K562 (cell line): Measurements from ENCODE around the gene ENKUR. TPM values are rescaled to one million over a fixed set of nuclear protein-coding genes. Genes with fewer than 3 reads are reported as not detected.

Experiments
- CBX1 ChIP-seq: sonication (generic); IDR thresholded peaks from 2 replicates; pipeline ENCODE4 v1.6.1; 2016; ENCODE audit warnings: antibody characterized with exemption, low read depth, mild to moderate bottlenecking
- CREB3L1 ChIP-seq: fragments of 450-650 bp; IDR thresholded peaks from 2 replicates; pipeline ENCODE4 v1.6.1; 2014; ENCODE audit warnings: low read depth, mild to moderate bottlenecking, moderate library complexity, borderline replicate concordance
- E2F1 ChIP-seq: sonication (generic); formaldehyde crosslinking; IDR thresholded peaks from 2 replicates; pipeline ENCODE4 v1.8.1; 2023; ENCODE audit warnings: mild to moderate bottlenecking, missing genetic modification reagents, moderate library complexity
- FOSL1 ChIP-seq: fragments of 200-800 bp; sonication (Bioruptor generic); conservative IDR thresholded peaks from 2 replicates; pipeline ENCODE4 v1.6.1; 2016; ENCODE audit warnings: missing genetic modification characterization, missing compliant biosample characterization
- KDM1A ChIP-seq, 2 experiments: fragments of 450-650 bp; IDR thresholded peaks; 2 replicates each; pipeline ENCODE4 v1.6.1; 2016; ENCODE audit warnings: mild to moderate bottlenecking in 2 of 2
- NRF1 ChIP-seq, 2 experiments: fragments of 450-650 bp; IDR thresholded peaks in 1 of 2; conservative IDR thresholded peaks in 1 of 2; 2 replicates each; pipeline ENCODE4 v1.6.1; 2014; ENCODE audit warnings: mild to moderate bottlenecking in 2 of 2
- PML ChIP-seq: IDR thresholded peaks from 2 replicates; pipeline ENCODE4 v1.6.1; 2012; ENCODE audit warnings: low read length, inconsistent platforms
- POLR2AphosphoS5 ChIP-seq: IDR thresholded peaks from 2 replicates; pipeline ENCODE4 v1.6.1; 2011; ENCODE audit warnings: mild to moderate bottlenecking, low read depth, low read length, moderate library complexity; ENCODE audit not compliant: control insufficient read depth, insufficient read depth
- SMAD4 ChIP-seq: fragments of 250-450 bp; sonication (Bioruptor Pico); conservative IDR thresholded peaks from 2 replicates; pipeline ENCODE4 v1.8.0; 2021; ENCODE audit warnings: inconsistent platforms, mild to moderate bottlenecking, moderate library complexity
- SOX6 ChIP-seq: fragments of 450-650 bp; IDR thresholded peaks from 2 replicates; pipeline ENCODE4 v1.6.1; 2014; ENCODE audit warnings: mild to moderate bottlenecking
- SP1 ChIP-seq: sonication (generic); formaldehyde crosslinking; IDR thresholded peaks from 2 replicates; pipeline ENCODE4 v1.8.1; 2022; ENCODE audit warnings: mild to moderate bottlenecking, missing genetic modification reagents
- TAF1 ChIP-seq: IDR thresholded peaks from 2 replicates; pipeline ENCODE4 v1.6.1; 2011; ENCODE audit warnings: mild to moderate bottlenecking, low read length, moderate library complexity; ENCODE audit not compliant: insufficient read depth, control insufficient read depth, severe bottlenecking; ENCODE audit errors: extremely low read depth
- TCF7L2 ChIP-seq: fragments of 150-350 bp; IDR thresholded peaks from 2 replicates; pipeline ENCODE4 v1.6.1; 2016; ENCODE audit warnings: low read depth, mild to moderate bottlenecking, low read length, moderate library complexity
- TEAD4 ChIP-seq, 2 experiments: sonication (generic) in 1 of 2; formaldehyde crosslinking in 1 of 2; IDR thresholded peaks; 2 replicates each; pipeline versions ENCODE4 v1.6.1 to v1.8.0; 2012 to 2022; ENCODE audit warnings: borderline replicate concordance in 1 of 2, inconsistent platforms in 1 of 2, low read length in 1 of 2, mild to moderate bottlenecking in 1 of 2, missing genetic modification reagents in 1 of 2
- ZBTB33 ChIP-seq: sonication (generic); formaldehyde crosslinking; IDR thresholded peaks from 2 replicates; pipeline ENCODE4 v1.8.1; 2023; ENCODE audit warnings: mild to moderate bottlenecking, missing genetic modification reagents
- ZNF134 ChIP-seq: fragments of 250-450 bp; sonication (Bioruptor Pico); conservative IDR thresholded peaks from 2 replicates; pipeline ENCODE4 v1.4.0; 2020
- ZNF347 ChIP-seq: fragments of 450-650 bp; formaldehyde crosslinking; IDR thresholded peaks from 2 replicates; pipeline ENCODE4 v1.4.0; 2020; ENCODE audit warnings: low read depth, mild to moderate bottlenecking, moderate library complexity
- ZNF445 ChIP-seq: fragments of 250-450 bp; sonication (Bioruptor Pico); IDR thresholded peaks from 2 replicates; pipeline ENCODE4 v1.4.0; 2020; ENCODE audit warnings: low read depth, mild to moderate bottlenecking, moderate library complexity
- polyA plus RNA-seq, 8 experiments: library from polyadenylated mRNA; depleted of rRNA in 4 of 8; stranded (reverse) in 5 of 8; unstranded in 3 of 8; fragments of >200 nt; fragmentation: Nextera tagmentation in 2 of 8; fragmentation: Illumina TruSeq in 1 of 8; extraction: Ambion mirVana in 2 of 8; extraction: Trizol in 1 of 8; gene quantifications; 2 replicates each; pipeline versions ENCODE4 v1.2.1 to v1.2.3, GENCODE V29; 2011 to 2014; ENCODE audit warnings: inconsistent platforms in 1 of 8, missing spikeins in 1 of 8
- total RNA-seq, 7 experiments: library from RNA; depleted of rRNA in 6 of 7; stranded (reverse); fragments of >200 nt in 6 of 7; fragmentation: Illumina TruSeq in 2 of 7; extraction: Trizol in 2 of 7; gene quantifications; 2 replicates each; pipeline versions ENCODE4 v1.2.1 to v1.2.3, GENCODE V29; 2011 to 2021; ENCODE audit warnings: low replicate concordance in 1 of 7
- TF ChIP-seq, protein P1 (sequence below), 2 experiments: fragments of 250-450 bp in 1 of 2; fragments of 450-650 bp in 1 of 2; sonication (Bioruptor Pico) in 1 of 2; IDR thresholded peaks; 2 replicates each; pipeline versions ENCODE4 v1.6.1 to v1.8.0; 2016 to 2021; ENCODE audit warnings: mild to moderate bottlenecking in 2 of 2, moderate library complexity in 2 of 2, missing compliant biosample characterization in 1 of 2, missing genetic modification characterization in 1 of 2

The ENKUR gene
- total and polyA plus RNA-seq, 9 of the 15 experiments (the other 6 are each of a cell fraction or from before 2014, with no cell fraction given): 0.06 to 0.46 (median 0.20) TPM

DNA sequence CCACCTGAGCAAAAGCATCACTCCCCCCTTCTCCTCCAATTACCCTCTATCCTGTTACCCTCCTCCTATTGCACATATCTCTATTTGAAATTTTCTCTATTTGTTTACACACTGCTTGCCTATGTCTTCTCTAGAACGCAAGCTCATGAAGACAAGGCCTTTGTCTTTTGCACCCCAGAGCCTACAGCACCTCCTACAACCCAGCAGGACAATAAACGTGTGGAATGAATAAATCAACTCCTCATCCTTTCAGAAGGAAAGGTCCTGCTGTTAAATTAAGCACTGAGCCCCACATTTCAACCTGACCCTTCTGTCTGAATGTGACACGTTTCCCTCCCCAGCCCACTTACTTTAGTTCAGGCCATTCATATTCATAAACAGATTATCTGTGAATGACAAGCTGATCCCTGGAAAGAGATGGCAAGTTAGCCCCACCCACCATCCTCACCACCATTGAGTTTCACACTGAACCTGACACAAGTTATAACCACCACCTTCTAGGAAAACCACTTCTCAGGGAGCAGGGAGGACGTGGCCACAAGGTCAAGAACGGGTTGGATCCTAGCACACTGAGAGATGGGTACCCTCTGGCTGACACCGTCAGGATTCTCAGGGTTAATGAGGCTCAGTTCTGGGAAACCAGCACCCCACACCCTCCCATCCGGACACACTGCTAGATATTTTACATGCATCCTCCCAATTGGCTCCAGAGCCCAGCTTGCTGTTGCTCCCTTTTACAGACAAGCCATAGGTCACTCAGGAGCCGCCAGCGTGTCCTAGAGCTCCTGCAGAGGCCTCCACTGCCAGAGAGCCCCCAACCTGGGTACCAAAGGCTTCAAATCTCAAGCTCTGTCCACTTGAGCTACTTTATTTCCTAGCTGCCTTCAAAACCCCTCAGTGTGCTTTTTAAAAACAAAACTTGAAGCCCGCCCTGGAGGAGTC lies 64.5 kb downstream of the ENKUR start (continued):
- TF ChIP-seq POLR2AphosphoS5 (peak; percentile 76), FOSL1 (tag) (peak; percentile 25; the same call in 1 of the 2 replicates), ZNF134 (no peak), SOX6 (peak; percentile 37; the same call in 1 of the 2 replicates), SMAD4 (CRISPR knock-in tag) (peak; percentile 62; the same call in 1 of the 2 replicates), E2F1 (CRISPR knock-in tag) (no peak), ZNF347 (no peak), ZBTB33 (CRISPR knock-in tag) (no peak), CREB3L1 (peak; percentile 79), ZNF445 (CRISPR knock-in tag) (0 out of 2 replicates have a peak, but pooled peaks have one; percentile 19), NRF1 (conservative IDR thresholded peaks at IDR 0.05 in 1 of 2, IDR thresholded peaks at IDR 0.05 in 1 of 2) (peak in 1 of 2 experiments; percentile 39; a peak in 2 of 4 replicates), TAF1 (peak; percentile 80), TEAD4 (IDR thresholded peaks at IDR 0.05; ENCODE audit: low read length) (peak; percentile 32; the same call in 1 of the 2 replicates), TEAD4 (CRISPR knock-in tag; IDR thresholded peaks at IDR 0.05; ENCODE audit: borderline replicate concordance) (no peak), PML (peak; percentile 54; the same call in 1 of the 2 replicates), KDM1A (IDR thresholded peaks at IDR 0.05) (peak in 1 of 2 experiments; percentile 32; a peak in 1 of 4 replicates), SP1 (CRISPR knock-in tag) (peak; percentile 35; the same call in 1 of the 2 replicates), CBX1 (peak; percentile 24; the same call in 1 of the 2 replicates), TCF7L2 (no peak)
- TF ChIP-seq, protein P1, sequence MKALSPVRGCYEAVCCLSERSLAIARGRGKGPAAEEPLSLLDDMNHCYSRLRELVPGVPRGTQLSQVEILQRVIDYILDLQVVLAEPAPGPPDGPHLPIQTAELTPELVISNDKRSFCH (CRISPR knock-in tag; IDR thresholded peaks at IDR 0.05): no peak
- TF ChIP-seq, protein P1 (tag; IDR thresholded peaks at IDR 0.05): peak; percentile 41; the same call in 1 of the 2 replicates
